ENCODE results near the gene THAP7. TPM values are rescaled to one million over a fixed set of nuclear protein-coding genes. Genes with fewer than 3 reads are reported as not detected.

Gene THAP7
- total and polyA plus RNA-seq, 2 of the 13 experiments (the other 11 are each of a cell fraction or from before 2014, with no cell fraction given) = 13.0 to 25.5 TPM

DNA sequence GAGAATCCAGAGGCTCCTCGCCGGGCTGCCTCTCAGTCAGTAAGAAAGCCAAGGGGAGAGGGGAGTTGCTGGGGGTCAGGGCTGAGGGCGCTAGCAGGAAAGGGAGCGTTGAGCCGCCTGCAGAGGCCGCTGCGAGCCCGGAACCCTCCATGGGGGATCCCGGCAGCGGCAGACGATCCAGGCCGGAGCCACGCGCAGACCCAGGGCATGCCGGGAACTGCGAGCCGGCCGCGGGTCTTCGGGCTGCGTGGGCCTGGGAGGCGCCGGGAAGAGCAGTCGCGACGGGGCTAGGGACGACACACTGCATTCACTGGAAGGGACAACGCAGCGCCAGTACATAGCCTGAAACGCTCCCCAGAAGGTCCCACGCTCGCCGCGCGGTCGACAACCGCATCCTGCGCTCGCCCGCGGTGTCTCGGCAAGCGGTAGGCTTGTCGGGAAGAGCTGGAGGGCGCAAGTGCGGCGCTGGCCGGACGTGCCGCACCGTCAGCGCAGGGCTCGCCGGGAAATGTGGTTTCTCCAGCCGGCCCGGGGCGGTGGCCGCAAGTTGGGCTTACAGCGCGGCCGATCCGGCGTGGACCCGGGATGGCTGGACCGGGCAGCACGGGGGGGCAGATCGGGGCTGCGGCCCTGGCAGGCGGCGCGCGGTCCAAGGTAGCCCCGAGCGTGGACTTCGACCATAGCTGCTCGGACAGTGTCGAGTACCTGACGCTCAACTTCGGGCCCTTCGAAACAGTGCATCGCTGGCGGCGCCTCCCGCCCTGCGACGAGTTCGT lies 19.9 kb downstream of the THAP7 start, which contains the start of gene LZTR1 (continued):
- TF ChIP-seq, protein P1, sequence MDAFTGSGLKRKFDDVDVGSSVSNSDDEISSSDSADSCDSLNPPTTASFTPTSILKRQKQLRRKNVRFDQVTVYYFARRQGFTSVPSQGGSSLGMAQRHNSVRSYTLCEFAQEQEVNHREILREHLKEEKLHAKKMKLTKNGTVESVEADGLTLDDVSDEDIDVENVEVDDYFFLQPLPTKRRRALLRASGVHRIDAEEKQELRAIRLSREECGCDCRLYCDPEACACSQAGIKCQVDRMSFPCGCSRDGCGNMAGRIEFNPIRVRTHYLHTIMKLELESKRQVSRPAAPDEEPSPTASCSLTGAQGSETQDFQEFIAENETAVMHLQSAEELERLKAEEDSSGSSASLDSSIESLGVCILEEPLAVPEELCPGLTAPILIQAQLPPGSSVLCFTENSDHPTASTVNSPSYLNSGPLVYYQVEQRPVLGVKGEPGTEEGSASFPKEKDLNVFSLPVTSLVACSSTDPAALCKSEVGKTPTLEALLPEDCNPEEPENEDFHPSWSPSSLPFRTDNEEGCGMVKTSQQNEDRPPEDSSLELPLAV (CRISPR knock-in tag; conservative IDR thresholded peaks at IDR 0.05; ENCODE audit: low read depth) = no peak
- TF ChIP-seq CBX2 (IDR thresholded peaks at IDR 0.05; ENCODE audit: low read depth, low read length) = no peak
- no peak for TF ChIP-seq CBX2 (CRISPR knock-in tag; IDR thresholded peaks at IDR 0.05; ENCODE audit: low read depth)
- TF ChIP-seq, protein P2, sequence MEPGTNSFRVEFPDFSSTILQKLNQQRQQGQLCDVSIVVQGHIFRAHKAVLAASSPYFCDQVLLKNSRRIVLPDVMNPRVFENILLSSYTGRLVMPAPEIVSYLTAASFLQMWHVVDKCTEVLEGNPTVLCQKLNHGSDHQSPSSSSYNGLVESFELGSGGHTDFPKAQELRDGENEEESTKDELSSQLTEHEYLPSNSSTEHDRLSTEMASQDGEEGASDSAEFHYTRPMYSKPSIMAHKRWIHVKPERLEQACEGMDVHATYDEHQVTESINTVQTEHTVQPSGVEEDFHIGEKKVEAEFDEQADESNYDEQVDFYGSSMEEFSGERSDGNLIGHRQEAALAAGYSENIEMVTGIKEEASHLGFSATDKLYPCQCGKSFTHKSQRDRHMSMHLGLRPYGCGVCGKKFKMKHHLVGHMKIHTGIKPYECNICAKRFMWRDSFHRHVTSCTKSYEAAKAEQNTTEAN (CRISPR knock-in tag; conservative IDR thresholded peaks at IDR 0.05) = peak; percentile 87
- TF ChIP-seq, protein P3, sequence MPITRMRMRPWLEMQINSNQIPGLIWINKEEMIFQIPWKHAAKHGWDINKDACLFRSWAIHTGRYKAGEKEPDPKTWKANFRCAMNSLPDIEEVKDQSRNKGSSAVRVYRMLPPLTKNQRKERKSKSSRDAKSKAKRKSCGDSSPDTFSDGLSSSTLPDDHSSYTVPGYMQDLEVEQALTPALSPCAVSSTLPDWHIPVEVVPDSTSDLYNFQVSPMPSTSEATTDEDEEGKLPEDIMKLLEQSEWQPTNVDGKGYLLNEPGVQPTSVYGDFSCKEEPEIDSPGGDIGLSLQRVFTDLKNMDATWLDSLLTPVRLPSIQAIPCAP (CRISPR knock-in tag; IDR thresholded peaks at IDR 0.05; ENCODE audit: low read depth) = no peak
- TF ChIP-seq TBX3 (IDR thresholded peaks at IDR 0.05; ENCODE audit: borderline replicate concordance) = peak; percentile 40; the same call in 1 of the 2 replicates
- TF ChIP-seq ISX (CRISPR knock-in tag; conservative IDR thresholded peaks at IDR 0.05) = peak; percentile 98
- TF ChIP-seq ZNF30 (CRISPR knock-in tag; IDR thresholded peaks at IDR 0.05) = peak; percentile 70; the same call in 1 of the 2 replicates
- peak; percentile 87 for TF ChIP-seq MEIS1 (CRISPR knock-in tag; IDR thresholded peaks at IDR 0.05; ENCODE audit: borderline replicate concordance)
- TF ChIP-seq TBP (CRISPR knock-in tag; IDR thresholded peaks at IDR 0.05) = peak; percentile 29; the same call in 1 of the 2 replicates
- TF ChIP-seq MXD3 (CRISPR knock-in tag; IDR thresholded peaks at IDR 0.05) = peak; percentile 93
- TF ChIP-seq, protein P4, sequence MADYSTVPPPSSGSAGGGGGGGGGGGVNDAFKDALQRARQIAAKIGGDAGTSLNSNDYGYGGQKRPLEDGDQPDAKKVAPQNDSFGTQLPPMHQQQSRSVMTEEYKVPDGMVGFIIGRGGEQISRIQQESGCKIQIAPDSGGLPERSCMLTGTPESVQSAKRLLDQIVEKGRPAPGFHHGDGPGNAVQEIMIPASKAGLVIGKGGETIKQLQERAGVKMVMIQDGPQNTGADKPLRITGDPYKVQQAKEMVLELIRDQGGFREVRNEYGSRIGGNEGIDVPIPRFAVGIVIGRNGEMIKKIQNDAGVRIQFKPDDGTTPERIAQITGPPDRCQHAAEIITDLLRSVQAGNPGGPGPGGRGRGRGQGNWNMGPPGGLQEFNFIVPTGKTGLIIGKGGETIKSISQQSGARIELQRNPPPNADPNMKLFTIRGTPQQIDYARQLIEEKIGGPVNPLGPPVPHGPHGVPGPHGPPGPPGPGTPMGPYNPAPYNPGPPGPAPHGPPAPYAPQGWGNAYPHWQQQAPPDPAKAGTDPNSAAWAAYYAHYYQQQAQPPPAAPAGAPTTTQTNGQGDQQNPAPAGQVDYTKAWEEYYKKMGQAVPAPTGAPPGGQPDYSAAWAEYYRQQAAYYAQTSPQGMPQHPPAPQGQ (CRISPR knock-in tag; IDR thresholded peaks at IDR 0.05; ENCODE audit: borderline replicate concordance) = peak; percentile 44; the same call in 1 of the 2 replicates
- peak; percentile 81; the same call in 1 of the 2 replicates for TF ChIP-seq ZNF749 (CRISPR knock-in tag; IDR thresholded peaks at IDR 0.05; ENCODE audit: borderline replicate concordance)
- peak; percentile 93 for TF ChIP-seq ZBTB34 (CRISPR knock-in tag; IDR thresholded peaks at IDR 0.05)
- TF ChIP-seq ZNF256 (CRISPR knock-in tag; conservative IDR thresholded peaks at IDR 0.05) = peak; percentile 89
- TF ChIP-seq, protein P5, sequence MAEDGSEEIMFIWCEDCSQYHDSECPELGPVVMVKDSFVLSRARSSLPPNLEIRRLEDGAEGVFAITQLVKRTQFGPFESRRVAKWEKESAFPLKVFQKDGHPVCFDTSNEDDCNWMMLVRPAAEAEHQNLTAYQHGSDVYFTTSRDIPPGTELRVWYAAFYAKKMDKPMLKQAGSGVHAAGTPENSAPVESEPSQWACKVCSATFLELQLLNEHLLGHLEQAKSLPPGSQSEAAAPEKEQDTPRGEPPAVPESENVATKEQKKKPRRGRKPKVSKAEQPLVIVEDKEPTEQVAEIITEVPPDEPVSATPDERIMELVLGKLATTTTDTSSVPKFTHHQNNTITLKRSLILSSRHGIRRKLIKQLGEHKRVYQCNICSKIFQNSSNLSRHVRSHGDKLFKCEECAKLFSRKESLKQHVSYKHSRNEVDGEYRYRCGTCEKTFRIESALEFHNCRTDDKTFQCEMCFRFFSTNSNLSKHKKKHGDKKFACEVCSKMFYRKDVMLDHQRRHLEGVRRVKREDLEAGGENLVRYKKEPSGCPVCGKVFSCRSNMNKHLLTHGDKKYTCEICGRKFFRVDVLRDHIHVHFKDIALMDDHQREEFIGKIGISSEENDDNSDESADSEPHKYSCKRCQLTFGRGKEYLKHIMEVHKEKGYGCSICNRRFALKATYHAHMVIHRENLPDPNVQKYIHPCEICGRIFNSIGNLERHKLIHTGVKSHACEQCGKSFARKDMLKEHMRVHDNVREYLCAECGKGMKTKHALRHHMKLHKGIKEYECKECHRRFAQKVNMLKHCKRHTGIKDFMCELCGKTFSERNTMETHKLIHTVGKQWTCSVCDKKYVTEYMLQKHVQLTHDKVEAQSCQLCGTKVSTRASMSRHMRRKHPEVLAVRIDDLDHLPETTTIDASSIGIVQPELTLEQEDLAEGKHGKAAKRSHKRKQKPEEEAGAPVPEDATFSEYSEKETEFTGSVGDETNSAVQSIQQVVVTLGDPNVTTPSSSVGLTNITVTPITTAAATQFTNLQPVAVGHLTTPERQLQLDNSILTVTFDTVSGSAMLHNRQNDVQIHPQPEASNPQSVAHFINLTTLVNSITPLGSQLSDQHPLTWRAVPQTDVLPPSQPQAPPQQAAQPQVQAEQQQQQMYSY (CRISPR knock-in tag; IDR thresholded peaks at IDR 0.05) = no peak; the same call in 1 of the 2 replicates
